Ascending aorta (tissue), 2 donors: Measurements from ENCODE around the gene PRDM7. TPM values are rescaled to one million over a fixed set of nuclear protein-coding genes. Genes with fewer than 3 reads are reported as not detected.
A peak's percentile ranks its signal among the peaks of the same experiment; 100 is the strongest.

Source experiments
- DNase-seq, 2 donors: peaks; one replicate each; pipeline ENCODE4 v3.0.0-alpha.2; 2019; ENCODE audit warnings: low spot score in 2 of 2
- H3K27ac ChIP-seq, 2 donors: fragments of 200-600 bp; sonication (generic); one replicate each; pipeline ENCODE4 v1.5.1; 2016 to 2017; ENCODE audit warnings: mild to moderate bottlenecking in 1 of 2
- H3K27me3 ChIP-seq: fragments of 200-600 bp; sonication (generic); one replicate; pipeline ENCODE4 v1.5.1; 2017
- H3K36me3 ChIP-seq, 2 donors: fragments of 200-600 bp; sonication (generic); one replicate each; pipeline ENCODE4 v1.5.1; 2016
- H3K4me1 ChIP-seq, 2 donors: fragments of 200-600 bp; sonication (generic); one replicate each; pipeline ENCODE4 v1.5.1; 2016 to 2017; ENCODE audit warnings: mild to moderate bottlenecking in 1 of 2
- H3K4me3 ChIP-seq, 2 donors: fragments of 200-600 bp; sonication (generic); one replicate each; pipeline ENCODE4 v1.5.1; 2016 to 2017; ENCODE audit warnings: mild to moderate bottlenecking in 1 of 2
- H3K9me3 ChIP-seq, 2 donors: fragments of 200-600 bp; sonication (generic); one replicate each; pipeline ENCODE4 v1.5.1; 2016
- CTCF ChIP-seq, 3 experiments: fragments of 200-600 bp in 2 of 3; fragments of 450-650 bp in 1 of 3; sonication (generic) in 2 of 3; IDR thresholded peaks; one replicate each; pipeline ENCODE4 v1.5.1; 2016 to 2019; ENCODE audit warnings: antibody characterized with exemption in 3 of 3, mild to moderate bottlenecking in 1 of 3, moderate library complexity in 1 of 3
- intact Hi-C: fragments of 100-400 bp; cut with DNase I; formaldehyde crosslinking; loops from one replicate; pipeline ENCODE4 v1.15.1; 2023
- total RNA-seq: library from RNA; depleted of rRNA; stranded (reverse); fragments of >200 nt; gene quantifications from one replicate; pipeline ENCODE4 v1.1.0, GENCODE V29; 2016

PRDM7 gene
- total RNA-seq, 1 donor from 2014 or later: not detected

GRCh38 chr16:90031186-90031930 is 45.8 kb downstream of the PRDM7 start:
- DNase-seq: no peak
- TF ChIP-seq CTCF (IDR thresholded peaks at IDR 0.05): no peak

GRCh38 chr16:90028985-90029384 is 48.1 kb downstream of the PRDM7 start:
- Histone ChIP-seq H3K27ac (no peak overlapping the region), H3K4me1 (no peaks in the 10 kb centered on the region), H3K9me3 (no peaks in the 10 kb centered on the region), H3K27me3 (no peaks in the 10 kb centered on the region), H3K36me3 (peaks cover 0 to 6% of the 10 kb centered on the region in 2 donors), H3K4me3 (no peak overlapping the region)
- intact Hi-C loops: no loop called here
- DNase-seq: no peak
- no peak for TF ChIP-seq CTCF (IDR thresholded peaks at IDR 0.05)

More at GRCh38 chr16:90031186-90031930, 45.8 kb downstream of the PRDM7 start:
- Histone ChIP-seq H3K27ac (no peak overlapping the region), H3K9me3 (no peaks in the 10 kb centered on the region), H3K36me3 (peaks cover 0 to 15% of the 10 kb centered on the region in 2 donors), H3K4me1 (no peaks in the 10 kb centered on the region), H3K27me3 (no peaks in the 10 kb centered on the region), H3K4me3 (no peak overlapping the region)
- intact Hi-C loops: no loop called here

GRCh38 chr16:90027611-90028010 is 49.5 kb downstream of the PRDM7 start:
- H3K9me3 ChIP-seq: no peaks in the 10 kb centered on the region
- intact Hi-C loops: no loop called here
- H3K27me3 ChIP-seq: no peaks in the 10 kb centered on the region
- DNase-seq: no peak
- H3K36me3 ChIP-seq: peaks cover 0 to 6% of the 10 kb centered on the region in 2 donors
- H3K4me1 ChIP-seq: peaks cover 6 to 7% of the 10 kb centered on the region in 2 donors
- TF ChIP-seq CTCF (IDR thresholded peaks at IDR 0.05): no peak
- no peak overlapping the region for H3K27ac ChIP-seq
- H3K4me3 ChIP-seq: no peak overlapping the region

GRCh38 chr16:90026135-90026534 is 51.0 kb downstream of the PRDM7 start:
- Histone ChIP-seq H3K27ac (no peak overlapping the region), H3K36me3 (peaks cover 0 to 6% of the 10 kb centered on the region in 2 donors), H3K4me3 (no peak overlapping the region), H3K9me3 (no peaks in the 10 kb centered on the region), H3K27me3 (no peaks in the 10 kb centered on the region), H3K4me1 (peaks cover 7 to 18% of the 10 kb centered on the region in 2 donors)
- DNase-seq: no peak
- intact Hi-C loops: no loop called here
- TF ChIP-seq CTCF (IDR thresholded peaks at IDR 0.05): no peak

GRCh38 chr16:90023078-90023447 is 54.1 kb downstream of the PRDM7 start:
- Histone ChIP-seq H3K36me3 (peaks cover 0 to 6% of the 10 kb centered on the region in 2 donors), H3K27ac (peak overlapping the region; percentile 68 to 69), H3K4me3 (peak overlapping the region; percentile 80 to 95), H3K9me3 (no peaks in the 10 kb centered on the region), H3K4me1 (peaks cover 12 to 40% of the 10 kb centered on the region in 2 donors), H3K27me3 (no peaks in the 10 kb centered on the region)
- DNase-seq: no peak
- intact Hi-C loops: loop anchor here (5.0 kb wide), 1 partner anchor 151 kb away; the partner anchor contains the start of gene TCF25
- no peak for TF ChIP-seq CTCF (IDR thresholded peaks at IDR 0.05)
